Natural killer cell (primary cell): ENCODE measurements around the gene BBS9. TPM values are rescaled to one million over a fixed set of nuclear protein-coding genes. Genes with fewer than 3 reads are reported as not detected.

Source experiments
- ATAC-seq, 3 donors: fragments of 150-1000 bp in 2 of 3; fragments of 200-7000 bp in 1 of 3; cut with Tn5 transposase; 1 replicate in 1 of 3; 2 replicates in 2 of 3; pipeline ENCODE4 v1.10.0; 2021; ENCODE audit warnings: mild to moderate bottlenecking in 2 of 3, moderate library complexity in 2 of 3
- DNase-seq, 2 donors: peaks; one replicate each; pipeline versions ENCODE4 v3.0.0 to v3.0.0-alpha.2; 2013 to 2021; ENCODE audit warnings: mixed read lengths in 1 of 2
- H3K27ac ChIP-seq: one replicate; pipeline ENCODE4 v1.5.1; 2013; ENCODE audit warnings: mild to moderate bottlenecking, low read length
- H3K27me3 ChIP-seq: one replicate; pipeline ENCODE4 v1.6.1; 2013; ENCODE audit warnings: low read length; ENCODE audit not compliant: control insufficient read depth, insufficient read depth
- H3K36me3 ChIP-seq: one replicate; pipeline ENCODE4 v1.6.1; 2013; ENCODE audit warnings: low read length; ENCODE audit not compliant: control insufficient read depth, insufficient read depth
- H3K4me1 ChIP-seq: one replicate; pipeline ENCODE4 v1.6.1; 2013; ENCODE audit warnings: low read length; ENCODE audit not compliant: control insufficient read depth, insufficient read depth
- H3K4me3 ChIP-seq: one replicate; pipeline ENCODE4 v1.5.1; 2013; ENCODE audit warnings: low read length
- H3K9me3 ChIP-seq: one replicate; pipeline ENCODE4 v1.6.1; 2013; ENCODE audit warnings: low read length; ENCODE audit not compliant: control insufficient read depth, insufficient read depth
- H3K27ac Mint-ChIP-seq, 2 donors: one replicate each; pipeline ENCODE4 v1.8.0; 2022; ENCODE audit warnings: mild to moderate bottlenecking in 2 of 2, mixed read lengths in 2 of 2, moderate library complexity in 1 of 2
- H3K27me3 Mint-ChIP-seq, 2 donors: one replicate each; pipeline ENCODE4 v1.8.0; 2022; ENCODE audit warnings: low read depth in 2 of 2, mixed read lengths in 2 of 2
- H3K36me3 Mint-ChIP-seq: one replicate; pipeline ENCODE4 v1.8.0; 2022; ENCODE audit warnings: mixed read lengths
- H3K4me1 Mint-ChIP-seq, 2 donors: one replicate each; pipeline ENCODE4 v1.8.0; 2022; ENCODE audit warnings: mixed read lengths in 2 of 2
- H3K4me3 Mint-ChIP-seq: one replicate; pipeline ENCODE4 v1.8.0; 2022; ENCODE audit warnings: mild to moderate bottlenecking, moderate library complexity, mixed read lengths
- H3K9me3 Mint-ChIP-seq, 2 donors: one replicate each; pipeline ENCODE4 v1.8.0; 2022; ENCODE audit warnings: mixed read lengths in 2 of 2
- WGBS: methylation state at CpG from one replicate; pipeline ENCODE4 v1.1.7; 2013; ENCODE audit warnings: missing lambda C conversion rate; ENCODE audit not compliant: insufficient coverage; 5-methylcytosine and 5-hydroxymethylcytosine counted together
- intact Hi-C: fragments of 100-400 bp; cut with micrococcal nuclease; formaldehyde crosslinking; loops from one replicate; pipeline ENCODE4 v1.14.2; 2022
- total RNA-seq, 4 donors: library from RNA; stranded (reverse); fragments of 120-200 nt in 1 of 4; gene quantifications; one replicate each; pipeline versions ENCODE4 v1.2.3 to v1.2.4, GENCODE V29; 2013 to 2022
- TF ChIP-seq, protein P1 (sequence below): fragments of 200-600 bp; IDR thresholded peaks from one replicate; pipeline ENCODE4 v1.8.0; 2022; ENCODE audit warnings: antibody characterized with exemption

The BBS9 gene
- total RNA-seq, 3 donors from 2014 or later (not counting 1 experiment from before 2014, with no cell fraction given): 25.1 to 34.6 (median 34.4) TPM

DNA sequence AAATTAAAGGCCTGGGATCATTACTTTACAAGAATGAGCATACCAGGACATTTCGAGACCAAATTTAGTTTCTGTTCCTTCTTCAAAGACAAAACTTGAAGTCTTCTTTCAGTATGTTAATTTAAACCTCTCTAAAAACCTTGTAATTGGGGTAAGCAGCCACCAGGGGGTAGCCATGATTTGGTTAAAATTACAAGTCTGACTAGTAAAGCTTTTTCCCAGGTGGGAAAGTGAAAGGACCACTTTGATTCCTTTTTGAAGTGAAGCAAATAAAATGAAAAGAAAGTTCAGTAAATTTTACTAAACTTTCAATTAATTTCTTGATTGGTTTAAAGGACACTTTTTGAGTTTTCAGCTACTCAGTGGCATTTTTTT, 294.3 kb downstream of the BBS9 start:
- H3K4me3 ChIP-seq: no peak overlapping the region
- no peaks in the 10 kb centered on the region for H3K9me3 Mint-ChIP-seq
- H3K4me1 Mint-ChIP-seq: no peaks in the 10 kb centered on the region
- H3K27ac ChIP-seq: no peak overlapping the region
- WGBS: no CpG with 5 or more reads among the region's 1 CpG
- ATAC-seq (no peak), DNase-seq (peak in 1 of 2 donors; percentile 28)
- intact Hi-C loops: loop anchor here (10.0 kb wide), 1 partner anchor 511 kb away; no protein-coding TSS in a partner anchor
- no peaks in the 10 kb centered on the region for H3K4me1 ChIP-seq
- TF ChIP-seq, protein P1, sequence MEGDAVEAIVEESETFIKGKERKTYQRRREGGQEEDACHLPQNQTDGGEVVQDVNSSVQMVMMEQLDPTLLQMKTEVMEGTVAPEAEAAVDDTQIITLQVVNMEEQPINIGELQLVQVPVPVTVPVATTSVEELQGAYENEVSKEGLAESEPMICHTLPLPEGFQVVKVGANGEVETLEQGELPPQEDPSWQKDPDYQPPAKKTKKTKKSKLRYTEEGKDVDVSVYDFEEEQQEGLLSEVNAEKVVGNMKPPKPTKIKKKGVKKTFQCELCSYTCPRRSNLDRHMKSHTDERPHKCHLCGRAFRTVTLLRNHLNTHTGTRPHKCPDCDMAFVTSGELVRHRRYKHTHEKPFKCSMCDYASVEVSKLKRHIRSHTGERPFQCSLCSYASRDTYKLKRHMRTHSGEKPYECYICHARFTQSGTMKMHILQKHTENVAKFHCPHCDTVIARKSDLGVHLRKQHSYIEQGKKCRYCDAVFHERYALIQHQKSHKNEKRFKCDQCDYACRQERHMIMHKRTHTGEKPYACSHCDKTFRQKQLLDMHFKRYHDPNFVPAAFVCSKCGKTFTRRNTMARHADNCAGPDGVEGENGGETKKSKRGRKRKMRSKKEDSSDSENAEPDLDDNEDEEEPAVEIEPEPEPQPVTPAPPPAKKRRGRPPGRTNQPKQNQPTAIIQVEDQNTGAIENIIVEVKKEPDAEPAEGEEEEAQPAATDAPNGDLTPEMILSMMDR: peak; percentile 54
- H3K36me3 Mint-ChIP-seq: no peaks in the 10 kb centered on the region
- no peaks in the 10 kb centered on the region for H3K36me3 ChIP-seq
- H3K27me3 Mint-ChIP-seq: no peaks in the 10 kb centered on the region
- H3K27ac Mint-ChIP-seq: no peak overlapping the region
- H3K9me3 ChIP-seq: no peaks in the 10 kb centered on the region
- no peak overlapping the region for H3K4me3 Mint-ChIP-seq
- H3K27me3 ChIP-seq: no peaks in the 10 kb centered on the region

DNA sequence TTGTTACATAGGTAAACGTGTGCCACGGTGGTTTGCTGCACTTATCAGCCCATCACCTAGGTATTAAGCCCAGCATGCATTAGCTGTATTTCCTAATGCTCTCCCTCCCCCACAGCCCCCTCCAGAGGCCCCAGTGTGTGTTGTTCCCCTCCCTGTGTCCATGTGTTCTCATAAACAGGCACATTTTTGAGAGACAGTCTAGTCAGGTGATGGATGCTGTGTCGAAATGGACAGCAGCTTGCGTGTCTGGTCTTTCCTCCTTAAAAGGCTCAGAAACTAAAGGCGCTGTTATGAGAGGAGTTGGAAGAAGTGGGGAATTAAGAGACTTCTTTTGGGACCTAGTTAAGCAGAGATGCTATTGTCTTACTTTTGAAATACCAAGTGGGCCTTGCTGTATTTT, 296.0 kb downstream of the BBS9 start:
- Mint-ChIP-seq H3K27ac (no peak overlapping the region), H3K4me1 (no peaks in the 10 kb centered on the region), H3K4me3 (no peak overlapping the region), H3K9me3 (no peaks in the 10 kb centered on the region), H3K36me3 (no peaks in the 10 kb centered on the region), H3K27me3 (no peaks in the 10 kb centered on the region)
- Histone ChIP-seq H3K27ac (no peak overlapping the region), H3K4me1 (no peaks in the 10 kb centered on the region), H3K9me3 (no peaks in the 10 kb centered on the region), H3K36me3 (no peaks in the 10 kb centered on the region), H3K4me3 (no peak overlapping the region), H3K27me3 (no peaks in the 10 kb centered on the region)
- WGBS: 97% methylated on average over 5 of the region's 5 CpGs
- TF ChIP-seq, protein P1: no peak
- DNase-seq (no peak), ATAC-seq (no peak)
- intact Hi-C loops: loop anchor here (10.0 kb wide), 1 partner anchor 509 kb away; no protein-coding TSS in a partner anchor

DNA sequence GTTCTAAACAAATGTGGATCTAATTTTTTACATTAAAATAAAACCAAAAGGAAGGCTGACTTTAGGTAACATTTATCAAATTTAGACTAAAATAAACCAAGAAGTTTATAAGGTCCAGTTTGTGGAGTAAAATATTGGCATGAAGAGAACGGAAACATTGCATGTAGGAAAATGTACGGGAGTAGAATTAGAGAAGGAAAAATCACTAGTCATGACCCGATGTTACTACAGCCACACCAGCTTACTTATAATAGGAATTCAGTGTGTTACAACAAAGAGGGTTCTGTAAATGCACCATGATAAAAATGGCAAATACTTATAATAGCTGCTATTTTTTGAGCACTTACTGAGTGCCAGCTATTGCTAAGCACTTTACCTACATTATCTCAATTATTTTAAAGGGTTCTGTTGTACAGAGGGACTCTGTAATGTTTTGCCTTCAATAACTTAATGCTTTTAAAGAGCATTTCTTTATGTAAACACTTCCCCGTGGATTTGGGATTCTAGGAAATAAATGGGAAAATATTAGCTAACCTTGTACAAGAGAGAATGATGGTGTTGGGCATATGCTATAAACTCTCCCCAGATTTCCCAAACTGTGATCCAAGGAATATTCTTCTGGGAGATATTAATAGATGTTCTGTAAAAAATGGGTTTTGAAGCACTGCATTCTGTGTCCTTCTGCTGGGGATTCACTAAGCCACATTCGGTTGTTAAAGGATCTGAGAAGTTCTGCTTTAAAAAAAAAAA, 296.7 kb downstream of the BBS9 start:
- no peaks in the 10 kb centered on the region for H3K36me3 Mint-ChIP-seq
- H3K9me3 Mint-ChIP-seq: no peaks in the 10 kb centered on the region
- intact Hi-C loops: loop anchor here (10.0 kb wide), 1 partner anchor 509 kb away; no protein-coding TSS in a partner anchor
- Histone ChIP-seq H3K4me3 (no peak overlapping the region), H3K9me3 (no peaks in the 10 kb centered on the region), H3K36me3 (no peaks in the 10 kb centered on the region), H3K27ac (no peak overlapping the region), H3K27me3 (no peaks in the 10 kb centered on the region), H3K4me1 (no peaks in the 10 kb centered on the region)
- TF ChIP-seq, protein P1: no peak
- DNase-seq (no peak), ATAC-seq (no peak)
- no peaks in the 10 kb centered on the region for H3K27me3 Mint-ChIP-seq
- no peak overlapping the region for H3K27ac Mint-ChIP-seq
- H3K4me1 Mint-ChIP-seq: no peaks in the 10 kb centered on the region
- 100% methylated on average over 3 of the region's 5 CpGs for WGBS
- H3K4me3 Mint-ChIP-seq: no peak overlapping the region

DNA sequence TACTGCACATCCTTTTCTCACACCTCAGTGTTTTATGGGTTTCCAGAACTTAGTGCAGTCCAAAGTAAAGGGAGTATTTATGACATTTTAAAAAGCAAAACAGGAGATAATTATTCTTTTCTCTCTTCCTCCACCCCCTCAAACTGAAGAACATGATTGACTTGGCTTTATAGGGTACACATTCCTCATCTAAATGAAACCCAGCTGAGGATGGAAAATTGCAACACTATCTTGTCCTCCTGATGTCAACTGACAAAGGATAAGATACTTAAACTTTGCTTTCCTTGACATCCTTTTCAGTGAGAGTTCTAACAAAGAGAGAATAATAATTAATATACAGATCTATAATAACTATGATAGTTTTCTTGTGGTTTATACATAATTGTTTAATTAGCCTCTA, 299.1 kb downstream of the BBS9 start:
- H3K4me3 ChIP-seq: no peak overlapping the region
- H3K36me3 ChIP-seq: no peaks in the 10 kb centered on the region
- H3K4me1 ChIP-seq: no peaks in the 10 kb centered on the region
- no peaks in the 10 kb centered on the region for H3K9me3 ChIP-seq
- H3K27me3 ChIP-seq: no peaks in the 10 kb centered on the region
- H3K36me3 Mint-ChIP-seq: no peaks in the 10 kb centered on the region
- H3K27me3 Mint-ChIP-seq: no peaks in the 10 kb centered on the region
- no peaks in the 10 kb centered on the region for H3K9me3 Mint-ChIP-seq
- intact Hi-C loops: loop anchor here (10.0 kb wide), 1 partner anchor 506 kb away; no protein-coding TSS in a partner anchor
- H3K27ac ChIP-seq: no peak overlapping the region
- no peaks in the 10 kb centered on the region for H3K4me1 Mint-ChIP-seq
- no peak for DNase-seq
- TF ChIP-seq, protein P1: no peak
- no peak overlapping the region for H3K4me3 Mint-ChIP-seq
- no peak for ATAC-seq
- H3K27ac Mint-ChIP-seq: no peak overlapping the region
